WI38 (cell line): Measurements from ENCODE around the gene GUCA1C.

ENCODE experiments used
- H3K4me3 ChIP-seq: 2 replicates; pipeline ENCODE4 v1.5.1; 2011; ENCODE audit warnings: low read depth, mild to moderate bottlenecking, control low read depth, low read length
- CTCF ChIP-seq: IDR thresholded peaks from 2 replicates; pipeline ENCODE4 v1.5.1; 2012; ENCODE audit warnings: low read depth, mild to moderate bottlenecking, control low read depth, low read length

Gene GUCA1C

GRCh38 chr3:108887121-108887520 lies 66.6 kb downstream of the GUCA1C start:
- no peak for TF ChIP-seq CTCF
- H3K4me3 ChIP-seq: no peak overlapping the region

GRCh38 chr3:108883373-108883772 lies 70.3 kb downstream of the GUCA1C start:
- H3K4me3 ChIP-seq: no peak overlapping the region
- no peak for TF ChIP-seq CTCF

GRCh38 chr3:108882762-108883161 lies 70.9 kb downstream of the GUCA1C start:
- no peak for TF ChIP-seq CTCF
- H3K4me3 ChIP-seq: no peak overlapping the region

GRCh38 chr3:108879915-108880314 lies 73.8 kb downstream of the GUCA1C start:
- no peak overlapping the region for H3K4me3 ChIP-seq
- TF ChIP-seq CTCF: no peak

- TF ChIP-seq CTCF: no peak
- H3K4me3 ChIP-seq: no peak overlapping the region
Observed at GRCh38 chr3:108877901-108878300, 75.8 kb downstream of the GUCA1C start.

- H3K4me3 ChIP-seq: no peak overlapping the region
- no peak for TF ChIP-seq CTCF
Observed at GRCh38 chr3:108863799-108864135, 89.9 kb downstream of the GUCA1C start.

GRCh38 chr3:108862865-108863798 lies 90.5 kb downstream of the GUCA1C start:
- no peak for TF ChIP-seq CTCF
- H3K4me3 ChIP-seq: no peak overlapping the region
